Type B pancreatic cell (in vitro differentiated cells): ENCODE data around the gene FUT9. TPM values are rescaled to one million over a fixed set of nuclear protein-coding genes. Genes with fewer than 3 reads are reported as not detected.

Experiments used
- DNase-seq: peaks from one replicate; pipeline ENCODE4 v3.0.0; 2021; ENCODE audit warnings: mixed read lengths; ENCODE audit not compliant: unreplicated experiment; ENCODE audit errors: extremely low spot score
- H3K27ac Mint-ChIP-seq: 2 replicates; pipeline ENCODE4 v1.8.0; 2021; ENCODE audit warnings: mild to moderate bottlenecking, mixed read lengths
- H3K27me3 Mint-ChIP-seq: 2 replicates; pipeline ENCODE4 v1.8.0; 2021; ENCODE audit warnings: mixed read lengths
- H3K36me3 Mint-ChIP-seq: 2 replicates; pipeline ENCODE4 v1.8.0; 2021; ENCODE audit warnings: mixed read lengths
- H3K4me1 Mint-ChIP-seq: one replicate; pipeline ENCODE4 v1.8.0; 2021; ENCODE audit warnings: mixed read lengths; ENCODE audit not compliant: unreplicated experiment
- H3K4me3 Mint-ChIP-seq: 2 replicates; pipeline ENCODE4 v1.8.0; 2021; ENCODE audit warnings: mild to moderate bottlenecking, mixed read lengths
- H3K9me3 Mint-ChIP-seq: 2 replicates; pipeline ENCODE4 v1.8.0; 2021; ENCODE audit warnings: mixed read lengths
- total RNA-seq: library from RNA; stranded (reverse); gene quantifications from 2 replicates; pipeline ENCODE4 v1.2.1, GENCODE V29; 2021; ENCODE audit warnings: low replicate concordance
- TF ChIP-seq, protein P1 (sequence below): fragments of 200-600 bp; sonication (generic); conservative IDR thresholded peaks from 2 replicates; pipeline ENCODE4 v1.5.0; 2021; ENCODE audit warnings: antibody characterized with exemption, mild to moderate bottlenecking

FUT9 gene
- total RNA-seq, 1 donor from 2014 or later: 4.9 TPM

DNA sequence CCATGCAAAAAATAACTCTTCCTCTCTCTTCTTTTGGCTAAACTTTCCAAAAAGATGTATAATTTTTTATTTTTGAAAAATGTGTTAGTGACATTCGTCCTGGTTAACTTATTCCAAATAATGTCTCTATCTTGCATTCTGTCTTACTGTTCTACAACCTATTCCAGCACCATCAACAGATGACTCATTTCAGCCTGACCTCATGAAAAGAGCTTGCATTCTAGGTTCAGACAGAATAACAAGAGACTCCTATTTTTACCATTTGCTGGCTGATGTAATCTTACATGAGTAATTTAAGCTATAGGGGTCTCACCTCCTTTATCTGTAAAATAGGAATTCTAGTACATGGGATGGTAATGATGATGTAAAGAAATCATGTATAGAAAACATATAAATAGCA lies 109.0 kb downstream of the FUT9 start:
- no peaks in the 10 kb centered on the region for H3K9me3 Mint-ChIP-seq
- H3K27ac Mint-ChIP-seq: no peak overlapping the region
- H3K4me3 Mint-ChIP-seq: no peak overlapping the region
- no peaks in the 10 kb centered on the region for H3K36me3 Mint-ChIP-seq
- H3K4me1 Mint-ChIP-seq: peaks cover 10% of the 10 kb centered on the region
- H3K27me3 Mint-ChIP-seq: no peaks in the 10 kb centered on the region
- no peak for DNase-seq
- TF ChIP-seq, protein P1, sequence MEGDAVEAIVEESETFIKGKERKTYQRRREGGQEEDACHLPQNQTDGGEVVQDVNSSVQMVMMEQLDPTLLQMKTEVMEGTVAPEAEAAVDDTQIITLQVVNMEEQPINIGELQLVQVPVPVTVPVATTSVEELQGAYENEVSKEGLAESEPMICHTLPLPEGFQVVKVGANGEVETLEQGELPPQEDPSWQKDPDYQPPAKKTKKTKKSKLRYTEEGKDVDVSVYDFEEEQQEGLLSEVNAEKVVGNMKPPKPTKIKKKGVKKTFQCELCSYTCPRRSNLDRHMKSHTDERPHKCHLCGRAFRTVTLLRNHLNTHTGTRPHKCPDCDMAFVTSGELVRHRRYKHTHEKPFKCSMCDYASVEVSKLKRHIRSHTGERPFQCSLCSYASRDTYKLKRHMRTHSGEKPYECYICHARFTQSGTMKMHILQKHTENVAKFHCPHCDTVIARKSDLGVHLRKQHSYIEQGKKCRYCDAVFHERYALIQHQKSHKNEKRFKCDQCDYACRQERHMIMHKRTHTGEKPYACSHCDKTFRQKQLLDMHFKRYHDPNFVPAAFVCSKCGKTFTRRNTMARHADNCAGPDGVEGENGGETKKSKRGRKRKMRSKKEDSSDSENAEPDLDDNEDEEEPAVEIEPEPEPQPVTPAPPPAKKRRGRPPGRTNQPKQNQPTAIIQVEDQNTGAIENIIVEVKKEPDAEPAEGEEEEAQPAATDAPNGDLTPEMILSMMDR: no peak

DNA sequence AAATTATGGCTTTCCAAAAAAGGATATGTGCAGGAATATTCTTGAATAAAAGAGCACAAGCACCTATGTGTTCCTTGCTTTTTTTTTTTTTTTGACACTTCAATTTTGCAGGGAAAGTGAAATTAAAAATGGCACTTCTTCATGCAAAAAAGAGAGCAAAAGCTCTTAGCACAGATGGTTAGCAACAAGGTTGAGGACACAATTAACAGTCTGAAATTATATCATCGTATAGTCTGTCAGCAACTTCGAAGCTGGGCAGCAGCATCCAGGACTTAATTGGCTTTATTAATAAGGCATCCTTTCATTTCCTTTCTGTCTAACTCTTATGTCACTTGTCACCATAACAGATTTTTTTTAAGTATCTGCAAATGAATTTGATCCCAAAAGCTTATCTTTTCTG lies 122.6 kb downstream of the FUT9 start:
- H3K27me3 Mint-ChIP-seq: no peaks in the 10 kb centered on the region
- no peak for DNase-seq
- no peak overlapping the region for H3K4me3 Mint-ChIP-seq
- TF ChIP-seq, protein P1: no peak
- H3K27ac Mint-ChIP-seq: no peak overlapping the region
- no peaks in the 10 kb centered on the region for H3K36me3 Mint-ChIP-seq
- H3K4me1 Mint-ChIP-seq: no peaks in the 10 kb centered on the region
- peaks cover 6% of the 10 kb centered on the region for H3K9me3 Mint-ChIP-seq

DNA sequence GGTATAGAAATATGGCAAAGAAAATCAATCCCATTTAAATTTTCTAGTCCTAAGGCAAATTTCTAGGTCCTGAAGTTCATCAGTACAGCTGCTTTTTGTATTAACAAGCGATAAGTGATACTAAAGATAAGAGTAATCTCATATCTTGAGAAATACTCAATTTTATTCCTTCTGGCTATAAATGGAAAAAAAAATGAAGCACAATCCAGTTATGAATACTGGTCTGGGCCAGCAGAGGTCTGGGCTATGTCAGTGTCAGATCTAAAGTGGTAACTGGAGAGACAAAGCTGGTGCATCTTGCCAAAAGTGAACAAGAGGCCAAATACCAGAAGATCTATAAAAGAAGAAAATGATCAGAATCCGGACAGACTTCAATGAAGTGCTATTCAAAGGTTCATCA lies 126.4 kb downstream of the FUT9 start:
- DNase-seq: no peak
- H3K27me3 Mint-ChIP-seq: no peaks in the 10 kb centered on the region
- peaks cover 6% of the 10 kb centered on the region for H3K9me3 Mint-ChIP-seq
- no peaks in the 10 kb centered on the region for H3K36me3 Mint-ChIP-seq
- H3K27ac Mint-ChIP-seq: no peak overlapping the region
- TF ChIP-seq, protein P1: no peak
- no peak overlapping the region for H3K4me3 Mint-ChIP-seq
- H3K4me1 Mint-ChIP-seq: no peaks in the 10 kb centered on the region

DNA sequence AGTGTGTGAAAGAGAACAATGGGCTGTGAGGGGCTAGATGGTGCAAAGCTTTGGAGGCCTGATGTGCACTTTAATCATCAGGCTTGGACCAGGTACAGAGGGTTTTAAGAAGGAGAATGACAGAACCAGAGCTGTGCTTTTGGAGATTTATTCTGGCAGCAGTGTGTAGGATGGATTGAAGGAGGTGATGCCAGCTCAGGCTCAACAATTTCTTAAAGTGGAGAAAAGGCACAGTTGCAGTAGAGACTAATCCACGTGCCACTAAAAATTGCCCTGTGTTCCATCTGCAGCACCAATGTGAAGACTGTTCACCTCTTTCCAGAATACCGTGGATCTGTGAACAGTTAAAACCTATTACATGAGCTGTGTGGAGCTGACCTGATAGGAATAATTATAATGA lies 134.7 kb downstream of the FUT9 start:
- DNase-seq: no peak
- H3K27ac Mint-ChIP-seq: no peak overlapping the region
- H3K36me3 Mint-ChIP-seq: no peaks in the 10 kb centered on the region
- TF ChIP-seq, protein P1: no peak
- no peak overlapping the region for H3K4me3 Mint-ChIP-seq
- H3K27me3 Mint-ChIP-seq: no peaks in the 10 kb centered on the region
- H3K4me1 Mint-ChIP-seq: peaks cover 4% of the 10 kb centered on the region
- no peaks in the 10 kb centered on the region for H3K9me3 Mint-ChIP-seq

DNA sequence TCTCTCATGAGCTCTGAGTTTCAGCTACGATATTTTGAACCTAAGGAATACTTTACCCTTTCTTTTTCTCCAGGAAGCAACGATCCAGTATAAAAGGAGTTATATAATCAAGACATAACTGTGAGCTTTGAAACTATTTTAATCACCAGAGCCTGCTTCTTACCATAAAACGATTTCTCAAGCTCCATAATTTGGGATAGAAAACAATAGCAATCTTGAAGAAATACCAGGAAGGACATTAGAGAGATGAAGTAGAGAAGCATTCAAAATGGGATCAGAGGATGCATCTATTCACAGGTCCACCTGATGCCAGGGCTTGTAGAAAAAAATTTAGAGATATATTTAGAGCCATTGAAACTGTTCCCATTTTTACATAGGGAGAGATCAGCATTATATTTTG lies 135.9 kb downstream of the FUT9 start:
- H3K9me3 Mint-ChIP-seq: peaks cover 8% of the 10 kb centered on the region
- no peaks in the 10 kb centered on the region for H3K27me3 Mint-ChIP-seq
- H3K27ac Mint-ChIP-seq: no peak overlapping the region
- no peaks in the 10 kb centered on the region for H3K36me3 Mint-ChIP-seq
- H3K4me3 Mint-ChIP-seq: no peak overlapping the region
- H3K4me1 Mint-ChIP-seq: peaks cover 10% of the 10 kb centered on the region
- TF ChIP-seq, protein P1: no peak
- no peak for DNase-seq

DNA sequence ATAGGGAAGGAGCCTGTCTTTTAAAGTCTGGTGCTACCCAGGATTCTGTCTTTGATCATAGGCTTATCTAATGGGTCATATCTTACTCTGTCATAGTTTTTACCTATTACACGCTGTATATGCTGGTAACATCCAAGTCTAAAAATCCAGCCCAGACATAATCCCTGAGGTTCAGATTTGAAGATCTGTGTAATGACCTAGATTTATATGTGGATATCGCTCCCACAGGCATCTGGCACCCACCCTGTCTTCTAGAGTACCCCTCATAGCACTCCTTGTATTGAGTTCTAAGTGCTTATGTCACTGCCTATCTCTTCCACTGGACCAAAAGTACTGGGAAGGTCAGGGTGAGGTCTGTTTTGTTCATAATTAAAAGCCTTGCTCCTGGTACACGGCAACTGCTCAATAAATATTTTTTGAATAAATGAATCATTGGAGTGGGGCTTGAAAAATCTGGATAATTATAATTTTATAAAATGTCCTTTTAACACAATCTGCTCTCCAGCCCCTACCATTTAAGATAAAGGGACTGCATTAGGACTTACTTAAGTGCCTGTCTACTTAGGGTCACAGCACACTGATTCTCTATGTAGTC lies 136.4 kb downstream of the FUT9 start:
- Mint-ChIP-seq H3K27ac (no peak overlapping the region), H3K4me1 (peaks cover 14% of the 10 kb centered on the region), H3K4me3 (no peak overlapping the region), H3K9me3 (peaks cover 8% of the 10 kb centered on the region), H3K36me3 (no peaks in the 10 kb centered on the region), H3K27me3 (no peaks in the 10 kb centered on the region)
- DNase-seq: no peak
- TF ChIP-seq, protein P1: no peak
